GM12874 (cell line): ENCODE data around the gene CTDNEP1.

Experiments
- CTCF ChIP-seq: IDR thresholded peaks from 2 replicates; pipeline ENCODE4 v1.5.1; 2011; ENCODE audit warnings: low read depth, mild to moderate bottlenecking, control low read depth, low read length, moderate library complexity; ENCODE audit not compliant: insufficient read depth

Gene CTDNEP1

GRCh38 chr17:7250695-7251627 lies 573 bp downstream of the CTDNEP1 start:
- TF ChIP-seq CTCF: no peak

GRCh38 chr17:7249830-7250229 lies 1.7 kb downstream of the CTDNEP1 start:
- TF ChIP-seq CTCF: no peak

- TF ChIP-seq CTCF: no peak
These were observed 2.3 kb downstream of the CTDNEP1 start for GRCh38 chr17:7249214-7249613.

- no peak for TF ChIP-seq CTCF
These were observed 2.7 kb downstream of the CTDNEP1 start for GRCh38 chr17:7248796-7249195.

GRCh38 chr17:7246779-7247178 lies 4.8 kb downstream of the CTDNEP1 start:
- TF ChIP-seq CTCF: no peak

GRCh38 chr17:7243453-7243729 lies 8.1 kb downstream of the CTDNEP1 start:
- no peak for TF ChIP-seq CTCF

- no peak for TF ChIP-seq CTCF
These were observed 8.6 kb downstream of the CTDNEP1 start for GRCh38 chr17:7242717-7243452.
